GM12892 (cell line): ENCODE data around the gene ASB15.

Experiments
- POLR2A ChIP-seq: IDR thresholded peaks from 2 replicates; pipeline ENCODE4 v1.6.1; 2011; ENCODE audit warnings: low read depth, low read length, control low read depth
- POLR2AphosphoS5 ChIP-seq: IDR thresholded peaks from 2 replicates; pipeline ENCODE4 v1.6.1; 2011; ENCODE audit warnings: low read depth, low read length, control low read depth
- TAF1 ChIP-seq: IDR thresholded peaks from 2 replicates; pipeline ENCODE4 v1.6.1; 2011; ENCODE audit warnings: low read depth, mild to moderate bottlenecking, control low read depth, low read length, borderline replicate concordance

DNA sequence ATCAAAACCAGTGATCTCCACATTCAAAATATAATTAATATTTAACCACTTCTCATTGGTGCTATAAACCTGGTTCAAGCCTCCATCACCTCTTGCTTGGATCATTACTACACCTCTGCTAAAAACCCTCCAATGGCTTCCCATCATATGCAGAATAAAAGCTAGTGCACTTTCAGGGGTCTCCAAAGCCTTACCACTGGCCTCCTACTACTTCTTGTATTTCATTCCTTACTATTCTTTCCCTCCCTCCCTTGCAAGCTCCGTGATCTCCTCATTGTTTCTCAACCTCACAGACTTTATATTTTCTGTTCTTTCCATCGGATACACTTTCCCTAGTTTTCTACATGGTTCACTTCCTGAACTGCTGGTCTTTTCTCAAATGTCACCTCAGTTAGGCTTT is 85.5 kb downstream of the ASB15 start:
- no peak for TF ChIP-seq POLR2A
- TF ChIP-seq POLR2AphosphoS5 = no peak
- TF ChIP-seq TAF1 = no peak
